DND-41 (cell line): ENCODE data around the gene CDYL.

Source experiments
- EZH2 ChIP-seq: IDR thresholded peaks from 3 replicates; pipeline ENCODE4 v1.6.1; 2012; ENCODE audit warnings: borderline replicate concordance, low read depth, mild to moderate bottlenecking, moderate library complexity, low read length, inconsistent platforms; ENCODE audit not compliant: severe bottlenecking
- TF ChIP-seq, protein P1 (sequence below): IDR thresholded peaks from 2 replicates; pipeline ENCODE4 v1.5.1; 2012; ENCODE audit warnings: borderline replicate concordance, low read length, moderate library complexity, mild to moderate bottlenecking; ENCODE audit not compliant: poor library complexity, severe bottlenecking; ENCODE audit errors: extremely low read depth

DNA sequence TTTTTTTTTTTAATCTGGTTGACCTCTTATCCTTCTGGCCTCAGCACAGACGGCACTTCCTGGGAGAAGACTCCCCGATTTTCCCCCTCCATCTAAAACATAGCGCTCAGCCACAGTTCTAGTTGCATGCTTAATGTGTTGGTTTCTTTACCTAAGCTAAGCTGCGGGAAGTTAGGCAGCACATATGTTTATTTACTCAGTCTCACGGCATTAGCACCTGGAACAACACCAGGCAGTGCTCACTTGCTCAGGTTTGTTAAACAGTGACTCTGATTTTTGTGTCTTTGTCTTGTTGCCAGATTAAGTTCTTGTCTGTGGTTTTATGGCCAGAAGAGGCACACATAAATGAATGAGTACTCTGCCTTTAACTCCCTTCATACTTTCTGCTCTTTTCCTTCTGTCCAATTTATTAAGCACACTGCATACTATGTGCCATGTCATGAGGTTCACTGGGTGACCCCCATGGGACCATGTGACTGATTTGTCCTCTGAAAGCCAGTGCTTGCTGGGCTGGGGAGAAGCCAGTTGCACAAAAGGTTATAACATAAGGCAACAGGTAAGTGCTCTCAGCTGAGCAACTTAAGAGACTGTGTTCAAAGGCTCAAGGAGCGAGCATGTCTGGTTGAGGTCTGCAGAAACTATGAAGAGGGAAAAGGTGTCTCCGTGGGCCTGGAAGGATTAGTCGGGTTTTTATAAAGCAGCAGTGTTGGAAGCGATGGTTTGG is 134.0 kb downstream of the CDYL start:
- TF ChIP-seq, protein P1, sequence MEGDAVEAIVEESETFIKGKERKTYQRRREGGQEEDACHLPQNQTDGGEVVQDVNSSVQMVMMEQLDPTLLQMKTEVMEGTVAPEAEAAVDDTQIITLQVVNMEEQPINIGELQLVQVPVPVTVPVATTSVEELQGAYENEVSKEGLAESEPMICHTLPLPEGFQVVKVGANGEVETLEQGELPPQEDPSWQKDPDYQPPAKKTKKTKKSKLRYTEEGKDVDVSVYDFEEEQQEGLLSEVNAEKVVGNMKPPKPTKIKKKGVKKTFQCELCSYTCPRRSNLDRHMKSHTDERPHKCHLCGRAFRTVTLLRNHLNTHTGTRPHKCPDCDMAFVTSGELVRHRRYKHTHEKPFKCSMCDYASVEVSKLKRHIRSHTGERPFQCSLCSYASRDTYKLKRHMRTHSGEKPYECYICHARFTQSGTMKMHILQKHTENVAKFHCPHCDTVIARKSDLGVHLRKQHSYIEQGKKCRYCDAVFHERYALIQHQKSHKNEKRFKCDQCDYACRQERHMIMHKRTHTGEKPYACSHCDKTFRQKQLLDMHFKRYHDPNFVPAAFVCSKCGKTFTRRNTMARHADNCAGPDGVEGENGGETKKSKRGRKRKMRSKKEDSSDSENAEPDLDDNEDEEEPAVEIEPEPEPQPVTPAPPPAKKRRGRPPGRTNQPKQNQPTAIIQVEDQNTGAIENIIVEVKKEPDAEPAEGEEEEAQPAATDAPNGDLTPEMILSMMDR = no peak
- no peak for TF ChIP-seq EZH2
